Measurements from ENCODE around the gene F11R.
A peak's percentile ranks its signal among the peaks of the same experiment; 100 is the strongest.
"Not testable (repeated sequence)": the region's sequence is repeated elsewhere in the genome, so short reads cannot be mapped to it uniquely, and the experiment has no call there.

F11R gene

DNA sequence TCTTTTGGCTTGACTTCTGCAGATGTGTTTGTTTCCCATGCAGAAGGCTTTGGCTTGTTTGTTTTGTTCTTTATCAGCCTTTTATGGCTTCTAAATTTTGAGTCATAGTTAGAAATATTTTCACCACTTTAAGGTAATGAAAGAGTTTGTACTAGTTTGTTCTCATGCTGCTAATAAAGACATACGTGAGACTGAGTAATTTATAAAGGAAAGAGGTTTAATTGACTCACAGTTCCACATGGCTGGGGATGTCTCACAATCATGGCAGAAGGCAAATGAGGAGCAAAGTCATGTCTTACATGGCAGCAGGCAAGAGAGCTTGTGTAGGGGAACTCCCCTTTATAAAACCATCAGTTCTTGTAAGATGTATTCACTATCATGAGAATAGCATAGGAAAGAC is 6.0 kb upstream of the F11R start:
- peak overlapping the region; percentile 19 for H3K4me3 Mint-ChIP-seq
- H3K27me3 Mint-ChIP-seq, H3K9me3 Mint-ChIP-seq: not testable (repeated sequence)
- H3K4me1 Mint-ChIP-seq, result peaks cover 31% of the 10 kb centered on the region
- H3K27ac Mint-ChIP-seq, result peak overlapping the region; percentile 79
- H3K36me3 Mint-ChIP-seq, result peaks cover 20% of the 10 kb centered on the region

DNA sequence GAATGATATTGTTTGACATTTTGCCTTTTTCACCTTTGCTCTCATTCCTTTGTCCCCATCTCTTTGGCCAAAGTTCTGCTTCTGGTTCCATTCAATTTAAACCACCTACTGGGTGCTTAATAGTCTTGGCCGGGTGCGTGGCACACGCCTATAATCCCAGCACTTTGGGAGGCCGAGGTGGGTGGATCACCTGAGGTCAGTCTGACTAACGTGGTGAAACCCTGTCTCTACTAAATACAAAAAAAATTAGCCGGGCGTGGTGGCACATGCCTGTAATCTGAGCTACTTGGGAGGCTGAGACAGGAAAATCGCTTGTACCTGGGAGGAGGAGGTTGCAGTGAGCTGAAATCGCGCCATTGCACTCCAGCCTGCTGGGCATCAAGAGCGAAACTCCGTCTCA is 1.5 kb upstream of the F11R start:
- not testable (repeated sequence) for H3K9me3 Mint-ChIP-seq, H3K27ac Mint-ChIP-seq, H3K27me3 Mint-ChIP-seq
- Mint-ChIP-seq H3K4me1 (peaks cover 64% of the 10 kb centered on the region), H3K36me3 (peaks cover 11% of the 10 kb centered on the region), H3K4me3 (peak overlapping the region; percentile 86)

DNA sequence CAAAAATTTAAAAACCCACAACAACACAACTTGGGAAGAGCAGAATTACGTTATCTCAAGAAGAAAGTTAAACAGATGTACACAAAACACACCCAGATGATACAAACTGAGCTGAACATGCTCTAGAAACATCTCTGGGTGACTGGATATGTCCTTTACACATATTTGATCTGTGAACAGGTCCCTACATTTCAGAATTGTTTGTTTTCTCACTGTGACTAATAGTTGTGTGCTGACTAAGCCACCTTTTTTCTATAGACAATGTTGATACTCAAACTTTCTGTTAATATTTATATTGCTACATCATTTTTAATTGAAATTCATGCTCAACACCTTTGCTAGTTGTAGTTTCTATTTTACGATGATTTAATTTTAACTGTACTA is 1.0 kb upstream of the F11R start:
- H3K4me3 Mint-ChIP-seq, result peak overlapping the region; percentile 86
- peaks cover 61% of the 10 kb centered on the region for H3K4me1 Mint-ChIP-seq
- peaks cover 8% of the 10 kb centered on the region for H3K36me3 Mint-ChIP-seq
- no peaks in the 10 kb centered on the region for H3K9me3 Mint-ChIP-seq
- H3K27me3 Mint-ChIP-seq, result no peaks in the 10 kb centered on the region
- no peak overlapping the region for H3K27ac Mint-ChIP-seq

DNA sequence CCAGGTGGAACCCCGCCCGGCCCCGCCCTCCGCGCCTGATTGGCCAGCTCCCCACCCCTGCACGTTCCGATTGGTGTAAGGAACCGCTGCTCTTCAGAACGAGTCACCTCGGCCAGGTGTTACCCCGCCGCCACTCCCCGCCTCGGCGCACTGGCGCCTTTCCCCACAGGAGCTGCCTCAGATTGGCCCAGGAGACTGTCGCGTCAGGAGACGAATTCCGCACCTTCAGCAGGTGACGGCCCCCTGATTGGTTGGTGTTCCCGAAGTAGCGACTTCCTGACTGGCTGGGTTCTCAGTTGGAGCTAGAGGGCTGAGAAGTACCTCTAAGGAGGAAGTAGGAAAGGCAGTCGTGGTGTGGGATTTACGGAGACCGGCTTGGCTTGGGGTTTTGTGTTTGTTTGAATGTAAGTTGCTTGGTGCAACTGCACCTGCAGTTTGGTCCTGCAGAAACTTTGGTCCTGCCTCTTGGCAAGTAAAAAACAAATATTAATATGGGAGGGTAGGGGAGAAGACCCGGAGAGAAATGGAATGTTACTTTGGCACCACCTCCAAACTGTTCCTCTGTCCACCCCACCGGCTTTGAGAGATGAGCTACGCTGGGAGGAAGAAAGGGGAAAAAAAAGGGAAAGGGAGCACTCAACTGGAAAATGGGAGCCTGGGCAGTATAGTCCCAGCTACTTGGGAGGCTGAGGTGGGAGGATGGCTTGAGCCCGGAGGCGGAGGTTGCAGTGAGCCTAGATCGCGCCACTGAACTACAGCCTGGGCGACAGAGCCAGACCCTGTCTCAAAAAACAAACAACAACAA is 415 bp upstream of the F11R start:
- peaks cover 5% of the 10 kb centered on the region for H3K36me3 Mint-ChIP-seq
- peaks cover 61% of the 10 kb centered on the region for H3K4me1 Mint-ChIP-seq
- H3K9me3 Mint-ChIP-seq, result no peaks in the 10 kb centered on the region
- H3K4me3 Mint-ChIP-seq, result peak overlapping the region; percentile 86
- H3K27me3 Mint-ChIP-seq, result no peaks in the 10 kb centered on the region
- peak overlapping the region; percentile 87 for H3K27ac Mint-ChIP-seq

DNA sequence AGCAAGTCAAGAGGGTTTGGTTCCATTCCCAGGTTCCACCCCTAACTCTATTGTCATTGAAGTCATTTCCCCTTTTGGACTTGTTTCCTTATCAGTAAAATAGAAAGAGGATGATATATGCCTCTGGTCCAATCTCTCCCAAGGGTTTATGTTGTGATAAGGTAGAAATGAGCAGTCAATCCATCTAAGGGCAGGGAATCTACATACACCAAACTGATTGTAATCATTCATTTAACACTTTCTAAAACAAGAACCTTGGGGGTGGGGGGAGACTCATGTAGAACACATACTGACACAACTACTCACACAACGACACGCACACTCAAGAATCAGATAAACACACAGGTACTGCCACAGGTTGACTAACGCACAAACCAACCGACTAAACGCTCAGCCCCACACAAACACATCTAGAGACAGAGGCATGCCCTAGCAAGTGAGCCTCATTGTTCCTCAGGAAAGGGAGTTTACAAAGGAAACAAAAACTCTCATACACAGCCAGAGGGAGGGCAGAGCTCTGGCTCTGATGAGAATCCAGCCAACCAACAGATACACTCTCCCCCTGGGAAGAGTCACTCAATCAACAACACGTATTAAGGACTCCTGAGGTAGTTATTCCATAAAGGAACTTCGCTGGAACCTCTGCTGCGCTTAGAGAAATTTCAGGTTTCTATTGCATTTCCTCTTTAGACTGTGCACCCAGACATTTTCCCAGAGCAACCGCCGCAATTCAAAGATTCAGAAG is 1.0 kb downstream of the F11R start:
- H3K9me3 Mint-ChIP-seq, result no peaks in the 10 kb centered on the region
- H3K27me3 Mint-ChIP-seq, result no peaks in the 10 kb centered on the region
- peaks cover 55% of the 10 kb centered on the region for H3K4me1 Mint-ChIP-seq
- H3K36me3 Mint-ChIP-seq, result peaks cover 1% of the 10 kb centered on the region
- H3K4me3 Mint-ChIP-seq, result peak overlapping the region; percentile 86
- peak overlapping the region; percentile 73 for H3K27ac Mint-ChIP-seq

DNA sequence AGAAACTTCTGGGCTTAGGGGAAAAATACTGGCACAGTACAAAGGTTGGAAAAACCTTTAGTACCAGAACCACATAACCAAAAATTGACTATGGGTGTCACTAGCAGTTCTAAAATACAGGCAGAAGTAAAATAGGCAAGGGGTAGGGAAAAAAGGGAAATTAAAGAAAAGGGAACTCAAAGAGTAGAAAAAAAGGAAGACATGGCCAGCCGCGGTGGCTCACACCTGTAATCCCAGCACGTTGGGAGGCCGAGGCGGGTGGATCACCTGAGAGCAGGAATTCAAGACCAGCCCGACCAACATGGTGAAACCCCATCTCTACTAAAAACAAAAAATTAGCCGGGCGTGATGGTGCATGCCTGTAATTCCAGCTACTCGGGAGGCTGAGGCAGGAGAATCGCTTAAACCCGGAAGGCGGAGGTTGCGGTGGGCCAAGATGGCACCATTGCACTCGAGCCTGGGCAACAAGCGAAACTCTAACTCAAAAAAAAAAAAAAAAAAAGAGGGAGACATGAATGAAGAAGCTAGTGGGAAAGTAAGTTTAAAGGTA is 1.8 kb downstream of the F11R start:
- not testable (repeated sequence) for H3K9me3 Mint-ChIP-seq, H3K27me3 Mint-ChIP-seq, H3K36me3 Mint-ChIP-seq
- peaks cover 54% of the 10 kb centered on the region for H3K4me1 Mint-ChIP-seq
- peak overlapping the region; percentile 86 for H3K4me3 Mint-ChIP-seq
- peak overlapping the region; percentile 8 for H3K27ac Mint-ChIP-seq

DNA sequence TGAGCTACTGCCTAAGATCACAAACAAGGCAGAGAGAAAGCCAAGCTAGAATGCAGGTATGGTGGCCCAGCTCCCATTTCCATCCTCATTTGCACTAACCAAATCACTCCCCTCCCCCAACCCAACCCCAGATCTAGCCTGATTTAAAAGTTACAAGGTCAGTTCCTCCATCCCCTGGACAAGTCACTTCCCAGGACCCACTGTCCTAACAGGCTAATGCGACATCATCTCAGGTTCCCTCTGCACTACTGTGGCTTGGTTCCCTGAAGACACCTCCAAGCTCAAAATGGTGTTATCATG is 2.4 kb downstream of the F11R start:
- no peak overlapping the region for H3K4me3 Mint-ChIP-seq
- peaks cover 60% of the 10 kb centered on the region for H3K4me1 Mint-ChIP-seq
- H3K36me3 Mint-ChIP-seq, result no peaks in the 10 kb centered on the region
- no peaks in the 10 kb centered on the region for H3K27me3 Mint-ChIP-seq
- H3K9me3 Mint-ChIP-seq, result no peaks in the 10 kb centered on the region
- no peak overlapping the region for H3K27ac Mint-ChIP-seq

DNA sequence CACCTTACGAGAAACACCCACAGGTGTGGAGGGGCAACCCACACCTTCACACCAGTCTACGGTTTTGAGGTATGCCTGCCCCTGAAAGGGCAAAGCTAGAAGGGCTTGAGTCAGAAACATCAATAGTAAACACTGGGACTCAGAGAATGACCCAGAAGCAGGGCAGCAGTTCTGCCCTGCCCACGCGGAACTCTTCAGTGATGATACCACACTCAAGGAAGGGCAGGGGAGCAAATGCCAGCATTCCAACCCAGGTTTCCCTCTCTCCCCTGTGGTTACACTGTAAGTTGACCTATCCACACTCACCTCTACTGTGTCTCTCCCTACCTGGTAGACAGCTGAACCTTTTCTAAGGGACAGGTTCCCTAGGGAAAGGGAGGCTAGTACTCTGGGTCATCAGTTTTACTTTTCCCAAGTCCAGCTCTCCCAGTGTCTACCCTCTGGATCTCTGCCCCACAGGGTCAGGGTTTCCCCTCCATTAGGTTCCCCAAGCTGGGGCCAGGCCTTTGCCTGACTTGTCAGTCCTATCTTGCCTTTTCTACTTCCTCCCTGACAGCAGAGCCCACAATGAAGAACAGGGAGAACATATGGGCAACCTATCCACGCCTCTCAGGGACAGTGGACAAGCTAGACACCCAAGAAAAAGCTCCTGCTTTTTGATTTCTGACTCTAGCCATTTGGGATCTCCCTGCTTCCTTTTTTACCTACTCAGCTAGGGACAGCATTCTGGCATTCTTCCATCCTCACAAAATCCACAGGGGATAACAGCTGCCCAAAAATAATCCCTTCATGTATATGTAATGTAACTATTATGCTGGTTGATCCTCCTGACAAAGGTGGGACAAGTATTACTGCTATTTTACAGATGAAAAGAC is 3.0 kb downstream of the F11R start:
- no peaks in the 10 kb centered on the region for H3K27me3 Mint-ChIP-seq
- peaks cover 66% of the 10 kb centered on the region for H3K4me1 Mint-ChIP-seq
- no peak overlapping the region for H3K4me3 Mint-ChIP-seq
- H3K27ac Mint-ChIP-seq, result no peak overlapping the region
- no peaks in the 10 kb centered on the region for H3K9me3 Mint-ChIP-seq
- H3K36me3 Mint-ChIP-seq, result no peaks in the 10 kb centered on the region

DNA sequence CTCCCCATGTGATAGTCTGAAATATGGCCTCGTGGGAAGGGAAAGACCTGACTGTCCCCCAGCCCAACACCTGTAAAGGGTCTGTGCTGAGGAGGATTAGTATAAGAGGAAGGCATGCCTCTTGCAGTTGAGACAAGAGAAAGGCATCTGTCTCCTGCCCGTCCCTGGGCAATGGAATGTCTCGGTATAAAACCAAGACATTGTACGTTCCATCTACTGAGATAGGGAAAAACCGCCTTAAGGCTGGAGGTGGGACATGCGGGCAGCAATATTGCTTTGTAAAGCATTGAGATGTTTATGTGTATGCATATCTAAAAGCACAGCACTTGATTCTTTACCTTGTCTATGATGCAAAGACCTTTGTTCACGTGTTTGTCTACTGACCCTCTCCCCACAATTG is 3.8 kb downstream of the F11R start:
- not testable (repeated sequence) for H3K36me3 Mint-ChIP-seq, H3K27me3 Mint-ChIP-seq, H3K4me3 Mint-ChIP-seq, H3K27ac Mint-ChIP-seq, H3K9me3 Mint-ChIP-seq
- H3K4me1 Mint-ChIP-seq, result peaks cover 63% of the 10 kb centered on the region

DNA sequence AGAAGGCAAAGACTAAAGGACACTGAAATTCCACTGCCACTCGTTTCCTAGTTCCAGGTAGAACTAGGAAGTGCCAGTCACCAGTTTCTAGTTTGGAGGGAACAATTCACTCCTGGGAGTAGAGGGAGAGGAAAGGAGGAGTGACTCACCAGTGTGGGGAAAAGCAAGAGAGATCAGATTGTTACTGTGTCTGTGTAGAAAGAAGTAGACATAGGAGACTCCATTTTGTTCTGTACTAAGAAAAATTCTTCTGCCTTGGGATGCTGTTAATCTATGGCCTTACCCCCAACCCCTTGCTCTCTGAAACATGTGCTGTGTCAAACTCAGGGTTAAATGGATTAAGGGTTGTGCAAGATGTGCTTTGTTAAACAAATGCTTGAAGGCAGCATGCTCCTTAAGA is 4.3 kb downstream of the F11R start:
- not testable (repeated sequence) for H3K9me3 Mint-ChIP-seq, H3K36me3 Mint-ChIP-seq, H3K27me3 Mint-ChIP-seq, H3K4me3 Mint-ChIP-seq
- H3K4me1 Mint-ChIP-seq, result peaks cover 63% of the 10 kb centered on the region
- H3K27ac Mint-ChIP-seq, result peak overlapping the region; percentile 90

DNA sequence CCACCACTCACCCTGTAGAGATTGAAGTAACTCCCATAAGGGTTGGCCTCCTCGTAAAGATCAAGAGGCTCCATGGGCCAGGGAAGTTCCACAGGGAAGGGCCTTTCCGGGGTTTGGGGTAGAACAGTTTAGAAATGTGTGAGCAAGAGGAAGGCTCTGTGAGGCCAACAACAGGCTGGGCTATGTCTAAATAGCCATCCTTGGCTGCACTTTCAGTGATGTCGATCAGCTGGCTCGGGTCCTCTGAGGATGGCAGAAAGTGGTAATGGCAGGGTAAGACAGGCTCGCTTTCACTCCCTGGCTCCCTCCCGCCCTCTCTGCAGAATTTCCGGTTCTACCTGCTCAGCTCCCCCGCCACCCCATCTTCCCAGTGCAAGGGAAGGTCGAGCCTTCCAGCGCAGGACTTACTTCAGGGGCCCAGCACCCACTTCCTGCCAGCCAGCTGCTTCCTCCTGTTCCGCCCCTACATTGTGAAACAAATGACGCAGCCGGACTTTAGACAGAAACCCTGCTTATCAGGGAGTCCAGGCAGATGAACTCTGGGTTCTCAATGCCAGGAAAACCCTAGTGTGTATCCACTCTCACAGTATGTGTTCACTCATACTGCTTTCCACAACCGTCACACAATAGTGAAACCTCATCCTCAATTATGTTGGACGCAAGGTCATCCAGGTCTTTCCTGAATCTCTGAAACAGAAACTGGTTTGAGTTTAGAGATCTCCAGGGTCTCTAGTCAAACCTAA is 7.3 kb downstream of the F11R start:
- Mint-ChIP-seq H3K4me1 (peaks cover 41% of the 10 kb centered on the region), H3K4me3 (peak overlapping the region; percentile 82), H3K27me3 (no peaks in the 10 kb centered on the region), H3K9me3 (no peaks in the 10 kb centered on the region), H3K27ac (peak overlapping the region; percentile 97), H3K36me3 (no peaks in the 10 kb centered on the region)

DNA sequence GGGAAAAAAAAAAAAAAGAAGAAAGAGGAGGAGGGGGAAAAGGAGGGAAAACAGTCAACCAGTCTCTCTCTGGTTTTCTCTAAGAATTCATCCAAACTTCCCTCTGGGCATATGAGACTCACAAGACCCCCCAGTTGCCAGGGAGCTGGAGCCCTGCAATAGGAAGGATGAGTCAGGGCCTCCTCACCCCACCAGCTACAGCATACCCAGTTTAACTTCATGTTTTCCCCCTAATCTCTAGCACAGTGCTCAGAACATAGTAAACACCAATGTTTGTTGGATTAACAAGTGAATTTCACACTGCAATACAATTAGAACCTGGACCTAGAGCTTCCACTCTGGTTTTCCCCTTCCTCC is 7.8 kb downstream of the F11R start:
- no peaks in the 10 kb centered on the region for H3K9me3 Mint-ChIP-seq
- H3K36me3 Mint-ChIP-seq, result no peaks in the 10 kb centered on the region
- H3K27ac Mint-ChIP-seq, result peak overlapping the region; percentile 97
- no peaks in the 10 kb centered on the region for H3K27me3 Mint-ChIP-seq
- H3K4me3 Mint-ChIP-seq, result peak overlapping the region; percentile 82
- peaks cover 38% of the 10 kb centered on the region for H3K4me1 Mint-ChIP-seq

DNA sequence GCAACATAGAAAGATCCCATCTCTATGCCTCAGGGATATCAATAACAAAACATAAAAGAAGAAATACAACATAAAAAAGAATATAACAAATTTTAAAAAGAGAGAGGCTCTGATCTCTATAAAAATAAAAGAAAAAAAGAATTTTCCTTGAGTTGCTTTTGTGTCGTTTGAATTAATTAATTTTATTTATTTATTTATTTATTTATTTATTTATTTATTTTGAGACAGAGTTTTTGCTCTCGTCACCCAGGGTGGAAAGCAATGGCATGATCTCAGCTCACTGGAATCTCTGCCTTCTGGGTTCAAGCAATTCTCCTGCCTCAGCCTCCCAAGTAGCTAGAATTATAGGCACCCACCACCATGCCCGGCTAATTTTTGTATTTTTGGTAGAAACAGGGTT is 8.5 kb downstream of the F11R start:
- Mint-ChIP-seq H3K36me3 (no peaks in the 10 kb centered on the region), H3K27me3 (no peaks in the 10 kb centered on the region), H3K9me3 (no peaks in the 10 kb centered on the region), H3K4me3 (no peak overlapping the region), H3K27ac (peak overlapping the region; percentile 82), H3K4me1 (peaks cover 35% of the 10 kb centered on the region)

DNA sequence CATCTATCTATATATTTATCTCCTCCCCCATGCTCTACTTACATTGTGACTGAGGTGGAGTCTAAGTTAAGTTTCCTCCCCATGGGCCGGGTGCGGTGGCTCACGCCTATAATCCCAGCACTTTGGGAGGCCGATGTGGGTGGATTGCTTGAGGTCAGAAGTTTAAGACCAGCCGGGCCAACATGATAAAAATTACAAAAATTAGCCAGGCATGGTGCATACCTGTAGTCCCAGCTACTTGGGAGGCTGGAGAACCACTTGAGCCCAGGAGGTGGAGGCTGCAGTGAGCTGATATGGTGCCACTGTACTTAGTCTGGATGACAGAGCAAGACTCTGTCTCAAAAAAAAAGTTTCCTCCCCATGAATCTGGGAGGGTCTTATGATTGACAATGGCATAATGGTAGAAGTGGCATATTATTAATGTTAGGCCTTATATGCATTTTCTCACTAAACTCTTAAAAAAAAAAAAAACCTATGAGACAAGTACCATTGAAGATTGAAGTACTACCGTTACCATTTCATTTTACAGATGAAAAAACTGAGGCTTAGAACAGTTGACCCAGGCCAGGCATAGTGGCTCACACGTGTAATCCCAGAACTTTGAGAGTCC is 11.2 kb downstream of the F11R start:
- H3K4me1 Mint-ChIP-seq, result peaks cover 30% of the 10 kb centered on the region
- no peaks in the 10 kb centered on the region for H3K9me3 Mint-ChIP-seq
- H3K4me3 Mint-ChIP-seq, result no peak overlapping the region
- H3K36me3 Mint-ChIP-seq, result no peaks in the 10 kb centered on the region
- H3K27ac Mint-ChIP-seq, result no peak overlapping the region
- no peaks in the 10 kb centered on the region for H3K27me3 Mint-ChIP-seq

Measured in activated naive CD4-positive, alpha-beta T cell treated with anti-CD3 and anti-CD28 coated beads, Interleukin-2, amount 50 U/mL, for 24 hours (primary cell).